ENCODE data around the gene CPT1A.

Gene CPT1A

GRCh38 chr11:68743539-68743938 is 98.2 kb downstream of the CPT1A start:
- H3K36me3 ChIP-seq (ENCODE audit: insufficient read depth, low read length), result no peaks in the 10 kb centered on the region; the same call in 1 of the 2 replicates
- TF ChIP-seq, protein P1, sequence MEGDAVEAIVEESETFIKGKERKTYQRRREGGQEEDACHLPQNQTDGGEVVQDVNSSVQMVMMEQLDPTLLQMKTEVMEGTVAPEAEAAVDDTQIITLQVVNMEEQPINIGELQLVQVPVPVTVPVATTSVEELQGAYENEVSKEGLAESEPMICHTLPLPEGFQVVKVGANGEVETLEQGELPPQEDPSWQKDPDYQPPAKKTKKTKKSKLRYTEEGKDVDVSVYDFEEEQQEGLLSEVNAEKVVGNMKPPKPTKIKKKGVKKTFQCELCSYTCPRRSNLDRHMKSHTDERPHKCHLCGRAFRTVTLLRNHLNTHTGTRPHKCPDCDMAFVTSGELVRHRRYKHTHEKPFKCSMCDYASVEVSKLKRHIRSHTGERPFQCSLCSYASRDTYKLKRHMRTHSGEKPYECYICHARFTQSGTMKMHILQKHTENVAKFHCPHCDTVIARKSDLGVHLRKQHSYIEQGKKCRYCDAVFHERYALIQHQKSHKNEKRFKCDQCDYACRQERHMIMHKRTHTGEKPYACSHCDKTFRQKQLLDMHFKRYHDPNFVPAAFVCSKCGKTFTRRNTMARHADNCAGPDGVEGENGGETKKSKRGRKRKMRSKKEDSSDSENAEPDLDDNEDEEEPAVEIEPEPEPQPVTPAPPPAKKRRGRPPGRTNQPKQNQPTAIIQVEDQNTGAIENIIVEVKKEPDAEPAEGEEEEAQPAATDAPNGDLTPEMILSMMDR (IDR thresholded peaks at IDR 0.05; ENCODE audit: low read length), result no peak
- TF ChIP-seq EZH2 (IDR thresholded peaks at IDR 0.05; ENCODE audit: borderline replicate concordance, low read length), result no peak

GRCh38 chr11:68741463-68741862 is 100.3 kb downstream of the CPT1A start:
- Histone ChIP-seq H3K9ac (ENCODE audit: low read length) (no peak overlapping the region), H3F3A (ENCODE audit: insufficient read depth, low read length) (no peaks in the 10 kb centered on the region), H2AFZ (ENCODE audit: low read length) (no peak overlapping the region), H3K4me2 (ENCODE audit: low read length) (no peak overlapping the region), H3K4me3 (ENCODE audit: low read depth, low read length, poor library complexity, severe bottlenecking) (no peak overlapping the region), H3K27ac (ENCODE audit: low read depth, low read length, poor library complexity, severe bottlenecking) (no peak overlapping the region), H4K20me1 (ENCODE audit: insufficient read depth, low read length) (no peaks in the 10 kb centered on the region), H3K9me3 (ENCODE audit: low read length) (no peaks in the 10 kb centered on the region), H3K36me3 (ENCODE audit: insufficient read depth, low read length) (no peaks in the 10 kb centered on the region; the same call in 1 of the 2 replicates), H3K4me1 (ENCODE audit: insufficient read depth, low read length, severe bottlenecking) (no peaks in the 10 kb centered on the region), H3K9me2 (ENCODE audit: low read depth, low read length) (no peaks in the 10 kb centered on the region), H3K79me2 (ENCODE audit: insufficient read depth, low read length) (no peaks in the 10 kb centered on the region), H3K27me3 (ENCODE audit: insufficient read depth, low read length) (no peaks in the 10 kb centered on the region; the same call in 1 of the 2 replicates)
- TF ChIP-seq, protein P1 (IDR thresholded peaks at IDR 0.05; ENCODE audit: low read length), result no peak
- TF ChIP-seq EZH2 (IDR thresholded peaks at IDR 0.05; ENCODE audit: borderline replicate concordance, low read length), result no peak

More at GRCh38 chr11:68743539-68743938, 98.2 kb downstream of the CPT1A start:
- no peaks in the 10 kb centered on the region for H3K4me1 ChIP-seq (ENCODE audit: insufficient read depth, low read length, severe bottlenecking)
- no peak overlapping the region for H3K4me2 ChIP-seq (ENCODE audit: low read length)
- H3K9me2 ChIP-seq (ENCODE audit: low read depth, low read length), result no peaks in the 10 kb centered on the region
- H4K20me1 ChIP-seq (ENCODE audit: insufficient read depth, low read length), result no peaks in the 10 kb centered on the region
- no peak overlapping the region for H3K9ac ChIP-seq (ENCODE audit: low read length)
- no peak overlapping the region for H2AFZ ChIP-seq (ENCODE audit: low read length)
- no peak overlapping the region for H3K27ac ChIP-seq (ENCODE audit: low read depth, low read length, poor library complexity, severe bottlenecking)
- no peaks in the 10 kb centered on the region; the same call in 1 of the 2 replicates for H3K27me3 ChIP-seq (ENCODE audit: insufficient read depth, low read length)
- H3K4me3 ChIP-seq (ENCODE audit: low read depth, low read length, poor library complexity, severe bottlenecking), result no peak overlapping the region
- no peaks in the 10 kb centered on the region for H3K79me2 ChIP-seq (ENCODE audit: insufficient read depth, low read length)
- no peaks in the 10 kb centered on the region; the same call in 1 of the 2 replicates for H3F3A ChIP-seq (ENCODE audit: insufficient read depth, low read length)
- H3K9me3 ChIP-seq (ENCODE audit: low read length), result no peaks in the 10 kb centered on the region

DNA sequence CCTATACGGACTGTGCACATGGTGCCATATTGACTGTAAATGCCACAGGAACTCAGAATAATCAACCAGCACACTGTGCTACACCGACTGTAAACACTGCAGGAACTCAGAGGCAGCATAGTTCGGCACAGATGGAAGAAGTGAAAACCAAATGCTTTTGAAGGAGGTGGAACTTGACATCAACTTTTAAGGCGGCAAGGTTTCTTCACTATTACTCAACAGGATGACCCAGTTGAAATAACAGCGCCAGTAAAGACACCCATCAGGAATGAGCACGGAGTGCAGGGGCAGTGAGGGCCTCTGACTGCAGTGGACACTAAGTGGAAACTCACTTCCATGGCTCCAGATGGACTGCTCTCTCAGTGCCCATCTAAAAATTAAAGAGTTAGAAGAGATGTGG is 106.1 kb downstream of the CPT1A start:
- Histone ChIP-seq H3K9me3 (ENCODE audit: low read length) (no peaks in the 10 kb centered on the region), H3K79me2 (ENCODE audit: insufficient read depth, low read length) (no peaks in the 10 kb centered on the region), H3K4me2 (ENCODE audit: low read length) (no peak overlapping the region), H3K4me1 (ENCODE audit: insufficient read depth, low read length, severe bottlenecking) (no peaks in the 10 kb centered on the region), H3K9ac (ENCODE audit: low read length) (no peak overlapping the region), H3K36me3 (ENCODE audit: insufficient read depth, low read length) (no peaks in the 10 kb centered on the region), H4K20me1 (ENCODE audit: insufficient read depth, low read length) (no peaks in the 10 kb centered on the region), H3K27ac (ENCODE audit: low read depth, low read length, poor library complexity, severe bottlenecking) (no peak overlapping the region), H3F3A (ENCODE audit: insufficient read depth, low read length) (no peaks in the 10 kb centered on the region), H2AFZ (ENCODE audit: low read length) (no peak overlapping the region), H3K4me3 (ENCODE audit: low read depth, low read length, poor library complexity, severe bottlenecking) (no peak overlapping the region), H3K27me3 (ENCODE audit: insufficient read depth, low read length) (0 out of 2 replicates have a peak, but pooled peaks cover 3% of the 10 kb centered on the region), H3K9me2 (ENCODE audit: low read depth, low read length) (no peaks in the 10 kb centered on the region)
- no peak for TF ChIP-seq EZH2 (IDR thresholded peaks at IDR 0.05; ENCODE audit: borderline replicate concordance, low read length)
- TF ChIP-seq, protein P1 (IDR thresholded peaks at IDR 0.05; ENCODE audit: low read length), result no peak
